ENCODE results near the gene HLTF. TPM values are rescaled to one million over a fixed set of nuclear protein-coding genes. Genes with fewer than 3 reads are reported as not detected.

Gene HLTF
- total and polyA plus RNA-seq, 2 of the 13 experiments (the other 11 are each of a cell fraction or from before 2014, with no cell fraction given): 12.0 to 22.9 TPM

DNA sequence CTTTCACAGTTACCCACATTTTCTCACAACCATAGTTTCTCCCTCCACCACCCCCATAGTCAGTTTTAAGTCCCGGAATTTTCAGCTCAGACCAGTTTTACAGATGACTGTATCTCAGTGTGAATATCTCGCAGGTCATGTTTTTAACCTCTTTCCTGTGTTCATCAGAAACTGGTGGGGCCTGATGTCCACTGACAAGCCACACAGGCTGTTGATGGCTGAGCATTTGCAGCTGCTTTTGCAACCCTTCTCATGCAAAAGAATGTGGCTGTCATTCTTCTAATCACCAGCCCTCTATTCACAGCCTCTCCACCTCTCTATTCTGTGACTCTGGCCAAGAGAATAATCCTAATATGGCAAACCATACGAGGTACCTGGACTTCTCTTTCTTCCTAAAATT is 86.5 kb downstream of the HLTF start (continued):
- TF ChIP-seq ZNF687 (CRISPR knock-in tag; IDR thresholded peaks at IDR 0.05): no peak
- TF ChIP-seq, protein P1, sequence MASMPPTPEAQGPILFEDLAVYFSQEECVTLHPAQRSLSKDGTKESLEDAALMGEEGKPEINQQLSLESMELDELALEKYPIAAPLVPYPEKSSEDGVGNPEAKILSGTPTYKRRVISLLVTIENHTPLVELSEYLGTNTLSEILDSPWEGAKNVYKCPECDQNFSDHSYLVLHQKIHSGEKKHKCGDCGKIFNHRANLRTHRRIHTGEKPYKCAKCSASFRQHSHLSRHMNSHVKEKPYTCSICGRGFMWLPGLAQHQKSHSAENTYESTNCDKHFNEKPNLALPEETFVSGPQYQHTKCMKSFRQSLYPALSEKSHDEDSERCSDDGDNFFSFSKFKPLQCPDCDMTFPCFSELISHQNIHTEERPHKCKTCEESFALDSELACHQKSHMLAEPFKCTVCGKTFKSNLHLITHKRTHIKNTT (CRISPR knock-in tag; IDR thresholded peaks at IDR 0.05): no peak
- TF ChIP-seq ZNF276 (CRISPR knock-in tag; IDR thresholded peaks at IDR 0.05; ENCODE audit: low read depth): no peak
- TF ChIP-seq ZNF614 (CRISPR knock-in tag; IDR thresholded peaks at IDR 0.05; ENCODE audit: borderline replicate concordance): no peak
- no peak for TF ChIP-seq ZNF292 (CRISPR knock-in tag; IDR thresholded peaks at IDR 0.05; ENCODE audit: borderline replicate concordance, low read depth)
- TF ChIP-seq ZNF431 (CRISPR knock-in tag; IDR thresholded peaks at IDR 0.05; ENCODE audit: borderline replicate concordance, low read depth): no peak
- TF ChIP-seq MTERF4 (CRISPR knock-in tag; IDR thresholded peaks at IDR 0.05): no peak
- no peak for TF ChIP-seq HMGA1 (CRISPR knock-in tag; conservative IDR thresholded peaks at IDR 0.05)
